ENCODE data around the gene TNIK.

DNA sequence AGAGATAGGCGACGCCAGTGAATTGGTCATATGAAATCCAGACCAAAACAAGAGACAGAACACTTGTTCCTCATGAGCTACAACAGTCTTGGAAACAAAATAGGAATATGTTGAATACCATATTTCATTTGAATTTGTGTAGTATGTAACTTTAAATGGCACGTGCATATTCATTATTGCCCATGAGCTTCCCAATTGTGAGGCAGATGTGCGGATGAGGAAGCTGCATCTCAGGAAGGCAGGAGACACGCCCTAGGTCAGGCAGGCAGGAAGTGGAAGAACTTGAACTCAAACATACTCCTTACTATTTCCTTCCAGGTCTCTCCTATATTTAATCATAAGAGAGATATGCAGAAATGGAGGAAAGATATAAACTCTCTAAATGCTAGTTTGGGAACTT is 326.9 kb downstream of the TNIK start:
- TF ChIP-seq EZH2phosphoT487 (IDR thresholded peaks at IDR 0.05; ENCODE audit: low read depth) (no peak), CTCF (IDR thresholded peaks at IDR 0.05; ENCODE audit: low read depth, low read length) (no peak)
